NCI-H2227 (cell line): ENCODE data around the gene NPAS2.

Experiments used
- DNase-seq: peaks from one replicate; lab custom pipeline; 2025; ENCODE audit not compliant: unreplicated experiment; lab: John Stamatoyannopoulos, UW

NPAS2 gene

DNA sequence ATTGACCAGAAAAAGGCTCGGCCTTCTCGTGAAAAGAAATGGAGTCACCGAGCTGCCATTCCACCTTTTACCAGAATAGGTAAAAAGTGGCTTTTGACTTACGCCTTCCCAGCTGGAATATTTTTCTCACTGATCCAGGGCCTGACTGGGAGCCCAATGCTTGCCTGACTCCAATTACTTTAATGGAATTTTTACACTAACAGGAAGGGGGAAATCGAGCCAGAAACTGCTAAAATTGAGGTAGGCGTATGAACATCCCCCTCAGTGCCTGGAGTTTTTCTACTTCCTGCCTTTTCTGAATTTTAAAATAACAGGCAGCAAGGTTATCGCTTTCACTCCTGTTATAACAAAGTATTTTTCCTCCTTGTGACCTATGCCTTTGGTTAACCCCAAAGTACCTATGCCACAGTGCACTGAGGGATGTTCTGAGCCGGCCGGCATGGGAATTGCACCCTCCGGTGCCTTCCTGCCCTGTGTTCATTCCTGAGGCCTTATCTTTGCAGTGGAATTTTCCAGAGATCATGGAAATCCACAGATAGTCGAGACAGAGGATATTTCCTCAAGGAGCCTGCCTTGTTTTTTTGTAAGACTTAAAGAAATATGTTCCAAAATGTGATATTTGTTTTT is 163.9 kb downstream of the NPAS2 start:
- DNase-seq = no peak

DNA sequence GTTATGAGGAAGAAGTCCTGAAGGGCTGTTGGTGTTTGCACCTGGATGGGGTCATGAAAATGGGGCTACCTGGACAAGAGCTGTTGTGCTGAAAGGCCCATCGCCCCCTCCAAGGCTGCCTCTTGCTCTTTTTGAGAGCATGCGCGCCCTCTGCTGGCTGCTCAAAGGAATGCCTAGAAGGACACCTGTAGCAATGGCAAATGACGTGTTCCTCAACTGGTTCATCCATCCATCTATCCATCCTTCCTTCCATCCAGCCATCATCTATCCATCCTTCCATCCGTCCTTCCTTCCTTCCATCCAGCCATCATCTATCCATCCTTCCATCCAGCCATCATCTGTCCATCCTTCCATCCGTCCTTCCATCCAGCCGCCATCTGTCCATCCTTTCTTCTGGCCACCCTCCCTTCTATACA is 165.0 kb downstream of the NPAS2 start:
- peak; percentile 85 for DNase-seq

GRCh38 chr2:100986157-100986556 is 166.2 kb downstream of the NPAS2 start:
- no peak for DNase-seq

DNA sequence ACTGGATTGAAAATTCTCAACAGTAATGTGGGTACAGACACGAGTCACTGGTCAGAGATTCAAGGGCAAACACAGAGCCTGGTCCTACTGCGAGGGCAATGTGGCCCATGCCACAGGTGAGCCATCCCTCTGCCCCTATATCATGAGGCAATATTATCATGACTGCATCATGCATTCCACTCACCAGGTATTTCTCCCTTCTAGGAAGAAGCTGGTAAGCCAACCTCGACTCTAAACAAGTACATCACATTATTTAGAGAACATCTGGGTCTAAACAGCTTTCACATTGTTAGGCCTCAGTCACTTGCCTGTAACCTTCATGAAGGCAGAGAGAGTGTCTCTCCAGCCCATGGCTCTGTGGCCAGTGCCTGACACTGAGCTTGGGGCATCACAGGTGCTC is 167.6 kb downstream of the NPAS2 start:
- no peak for DNase-seq

DNA sequence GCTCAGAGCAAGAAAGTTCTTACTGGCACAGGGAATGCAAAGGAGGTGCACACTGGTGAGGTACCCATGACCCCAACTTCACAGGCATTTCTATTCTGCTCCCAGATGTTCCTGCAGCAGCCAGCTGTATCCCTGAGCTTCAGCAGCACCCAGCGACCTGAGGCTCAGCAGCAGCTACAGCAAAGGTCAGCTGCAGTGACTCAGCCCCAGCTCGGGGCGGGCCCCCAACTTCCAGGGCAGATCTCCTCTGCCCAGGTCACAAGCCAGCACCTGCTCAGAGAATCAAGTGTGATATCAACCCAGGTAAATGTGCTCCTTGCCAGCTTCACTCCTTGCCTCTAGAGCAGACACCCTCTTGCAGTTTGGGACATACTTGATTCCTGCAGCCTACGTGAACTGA is 168.0 kb downstream of the NPAS2 start:
- DNase-seq = no peak

DNA sequence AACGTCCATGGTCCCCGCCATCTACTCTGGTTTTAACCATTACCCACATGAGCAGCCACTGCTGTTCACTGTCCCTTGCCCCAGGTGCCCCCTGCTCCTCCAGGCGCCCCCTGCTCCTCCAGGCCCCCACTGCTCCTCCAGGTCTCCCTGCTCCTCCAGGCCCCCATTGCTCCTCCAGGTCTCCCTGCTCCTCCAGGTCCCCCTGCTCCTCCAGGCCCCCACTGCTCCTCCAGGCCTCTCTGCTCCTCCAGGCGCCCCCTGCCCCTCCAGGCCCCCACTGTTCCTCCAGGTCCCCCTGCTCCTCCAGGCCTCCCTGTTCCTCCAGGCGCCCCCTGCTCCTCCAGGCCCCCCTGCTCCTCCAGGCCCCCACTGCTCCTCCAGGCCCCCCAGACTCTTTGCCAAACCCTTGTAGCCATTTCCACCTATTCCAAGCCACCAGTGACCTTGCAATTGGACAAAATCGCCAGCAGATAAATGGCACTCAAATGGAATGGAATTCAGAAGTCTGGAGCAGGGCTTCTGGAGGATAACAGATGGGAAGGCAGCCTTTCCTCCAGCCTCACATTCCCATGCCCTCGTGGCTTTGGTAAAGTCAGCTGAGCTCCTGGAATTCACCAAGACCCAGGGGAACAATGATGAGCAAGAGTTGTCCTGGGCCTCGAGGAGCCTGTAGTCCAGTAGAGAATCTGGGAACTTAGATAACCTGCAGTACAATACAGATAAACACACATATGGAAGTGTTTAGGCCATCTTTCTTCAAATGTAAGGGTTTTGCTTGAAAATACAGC is 168.9 kb downstream of the NPAS2 start:
- DNase-seq = no peak

GRCh38 chr2:100989666-100990065 is 169.7 kb downstream of the NPAS2 start:
- no peak for DNase-seq

DNA sequence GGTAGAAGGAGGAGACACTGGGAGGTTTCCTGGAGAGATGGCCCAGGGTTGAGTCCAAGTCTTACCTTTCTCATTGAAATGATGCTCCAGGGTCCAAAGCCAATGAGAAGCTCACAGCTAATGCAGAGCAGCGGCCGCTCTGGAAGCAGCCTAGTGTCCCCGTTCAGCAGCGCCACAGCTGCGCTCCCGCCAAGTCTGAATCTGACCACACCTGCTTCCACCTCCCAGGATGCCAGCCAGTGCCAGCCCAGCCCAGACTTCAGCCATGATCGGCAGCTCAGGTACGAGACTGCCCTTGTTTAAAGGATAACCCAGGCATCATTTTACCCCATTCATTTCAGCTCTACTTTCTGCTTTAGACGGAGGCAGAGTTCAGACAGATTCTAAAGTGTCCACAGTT is 170.2 kb downstream of the NPAS2 start:
- no peak for DNase-seq

DNA sequence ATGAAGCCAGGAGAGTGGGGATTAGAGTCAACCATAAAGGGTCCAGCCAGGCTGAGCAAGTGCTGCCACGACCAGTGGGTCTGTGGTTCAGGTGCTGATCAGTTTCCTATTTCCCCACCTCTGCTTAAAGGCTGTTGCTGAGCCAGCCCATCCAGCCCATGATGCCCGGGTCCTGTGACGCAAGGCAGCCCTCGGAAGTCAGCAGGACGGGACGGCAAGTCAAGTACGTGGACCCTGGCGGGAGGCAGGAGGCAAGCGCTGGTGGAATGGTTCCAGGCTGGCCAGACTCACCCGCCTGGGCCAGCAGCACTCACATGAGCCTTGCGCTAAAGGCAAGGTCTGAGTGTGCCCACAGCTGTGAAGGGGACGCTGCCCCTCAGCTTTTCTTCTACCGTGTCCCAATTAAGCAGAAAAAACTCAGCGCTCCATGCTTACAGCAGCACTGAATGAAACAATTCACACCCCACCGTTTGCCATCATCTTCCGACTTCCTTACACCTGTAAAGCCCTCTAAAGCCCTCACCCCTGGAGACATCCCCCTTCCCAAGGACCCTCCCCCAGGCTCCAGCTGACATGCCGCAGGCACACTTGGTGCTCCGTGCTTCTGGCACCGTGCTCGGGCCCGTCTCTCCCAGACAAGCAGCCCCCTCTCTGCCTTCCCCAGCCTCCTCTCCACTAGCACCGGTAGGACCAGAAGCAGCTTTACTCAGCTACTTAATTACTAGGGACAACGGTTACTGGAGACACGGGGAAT is 170.9 kb downstream of the NPAS2 start:
- peak; percentile 11 for DNase-seq

- no peak for DNase-seq
These were observed 171.4 kb downstream of the NPAS2 start for GRCh38 chr2:100991404-100991773.

DNA sequence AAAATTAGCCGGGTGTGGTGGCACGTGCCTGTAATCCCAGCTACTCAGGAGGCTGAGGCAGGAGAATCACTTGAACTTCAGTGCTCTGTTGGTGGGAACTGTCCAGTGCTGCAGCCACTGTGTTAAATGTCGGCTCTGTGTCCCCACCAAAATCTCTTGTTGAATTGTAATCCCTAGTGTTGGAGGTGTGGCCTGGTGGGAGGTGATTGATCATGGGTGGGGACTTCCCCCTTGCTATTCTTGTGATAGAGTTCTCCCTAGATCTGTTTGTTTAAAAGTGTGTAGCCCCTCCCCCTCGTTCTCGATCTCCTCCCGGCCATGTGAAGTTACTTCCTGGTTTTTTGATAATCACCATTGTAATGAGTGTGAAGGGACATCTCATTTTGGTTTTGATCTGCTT is 172.3 kb downstream of the NPAS2 start:
- DNase-seq = no peak

DNA sequence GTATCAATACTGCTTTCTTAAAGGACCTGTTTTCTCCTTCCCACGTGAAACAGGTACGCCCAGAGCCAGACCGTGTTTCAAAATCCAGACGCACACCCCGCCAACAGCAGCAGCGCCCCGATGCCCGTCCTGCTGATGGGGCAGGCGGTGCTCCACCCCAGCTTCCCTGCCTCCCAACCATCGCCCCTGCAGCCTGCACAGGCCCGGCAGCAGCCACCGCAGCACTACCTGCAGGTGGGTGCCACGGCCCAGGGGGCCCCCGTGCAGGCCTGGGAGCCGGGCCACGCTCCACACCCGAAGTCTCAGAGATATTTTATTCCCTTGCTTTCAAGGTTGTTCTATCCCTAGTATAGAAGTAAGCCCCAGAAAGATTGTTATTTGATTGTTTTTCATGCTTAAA is 173.4 kb downstream of the NPAS2 start:
- DNase-seq = no peak

- no peak for DNase-seq
These were observed 175.6 kb downstream of the NPAS2 start for GRCh38 chr2:100995309-100996075.

- DNase-seq = no peak
These were observed 177.7 kb downstream of the NPAS2 start for GRCh38 chr2:100997509-100998234.

DNA sequence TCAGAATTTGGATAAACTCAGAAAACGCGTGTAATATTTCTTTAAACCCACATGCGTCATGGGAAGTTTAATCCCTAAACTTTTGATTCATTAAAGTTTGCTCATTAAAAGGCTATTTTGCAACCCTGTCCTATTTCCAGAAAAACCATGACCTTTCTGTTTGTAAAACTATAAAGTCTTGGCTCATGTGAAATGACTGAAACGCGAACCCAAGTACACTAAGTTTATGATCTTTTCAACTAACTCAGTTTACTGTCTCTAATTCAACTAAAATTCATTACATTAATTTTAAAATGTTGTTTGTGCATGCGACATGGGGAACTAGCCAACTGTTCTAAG is 178.3 kb downstream of the NPAS2 start:
- DNase-seq = no peak

GRCh38 chr2:100999995-101000394 is 180.1 kb downstream of the NPAS2 start:
- no peak for DNase-seq

- DNase-seq = peak; percentile 93
These were observed 182.0 kb downstream of the NPAS2 start, which contains the start of gene RPL31 for GRCh38 chr2:101001691-101002561. Gene RPL31, plus strand, starts transcription at chr2:101002289. Its CDS starts 413 bp downstream, at chr2:101002702.

GRCh38 chr2:101002562-101003277 is 182.8 kb downstream of the NPAS2 start:
- no peak for DNase-seq

- DNase-seq = no peak
These were observed 183.4 kb downstream of the NPAS2 start for GRCh38 chr2:101003278-101003775.
